Measurements from ENCODE around the gene CCDC69.

CCDC69 gene

GRCh38 chr5:151205411-151205810 is 18.5 kb downstream of the CCDC69 start:
- Histone ChIP-seq H3K4me1 (ENCODE audit: control insufficient read depth in 1 of 2, insufficient read depth in 2 of 2, low read length in 2 of 2) (peaks cover 12% of the 10 kb centered on the region in 2 experiments), H3K4me2 (ENCODE audit: low read length) (no peak overlapping the region), H3K18ac (ENCODE audit: low read length) (no peak overlapping the region), H3K9ac (ENCODE audit: low read length) (no peak overlapping the region), H3K79me1 (ENCODE audit: low read length) (no peaks in the 10 kb centered on the region), H3K4ac (ENCODE audit: low read depth, low read length) (no peak overlapping the region), H4K8ac (ENCODE audit: low read depth, low read length) (no peak overlapping the region), H3K79me2 (ENCODE audit: control insufficient read depth, insufficient read depth, low read length, poor library complexity) (no peaks in the 10 kb centered on the region), H3K4me3 (ENCODE audit: low read depth, low read length) (no peak overlapping the region), H3K36me3 (ENCODE audit: control insufficient read depth in 1 of 2, insufficient read depth in 2 of 2, low read length in 2 of 2) (no peaks in the 10 kb centered on the region), H3K23ac (ENCODE audit: low read length) (no peak overlapping the region), H3K14ac (ENCODE audit: low read length) (no peak overlapping the region), H2BK5ac (ENCODE audit: low read depth, low read length, poor library complexity) (no peak overlapping the region), H2AFZ (ENCODE audit: insufficient read depth, low read length, poor library complexity) (no peak overlapping the region), H2AK5ac (ENCODE audit: low read length) (no peak overlapping the region), H2BK120ac (ENCODE audit: insufficient read depth, low read length, poor library complexity) (no peak overlapping the region), H3K27me3 (ENCODE audit: insufficient read depth, low read length) (no peaks in the 10 kb centered on the region), H2BK12ac (ENCODE audit: low read length) (peak overlapping the region; percentile 68), H4K91ac (ENCODE audit: low read depth, low read length) (peak overlapping the region; percentile 31), H3K9me3 (ENCODE audit: insufficient read depth, low read depth, low read length) (no peaks in the 10 kb centered on the region), H4K12ac (ENCODE audit: low read depth, low read length) (no peak overlapping the region), H3K27ac (ENCODE audit: low read depth, low read length) (no peak overlapping the region)
- no peak for DNase-seq
- no CpG with 5 or more reads among the region's 10 CpGs for WGBS (ENCODE audit: extremely low coverage, insufficient coverage, insufficient read length)

DNA sequence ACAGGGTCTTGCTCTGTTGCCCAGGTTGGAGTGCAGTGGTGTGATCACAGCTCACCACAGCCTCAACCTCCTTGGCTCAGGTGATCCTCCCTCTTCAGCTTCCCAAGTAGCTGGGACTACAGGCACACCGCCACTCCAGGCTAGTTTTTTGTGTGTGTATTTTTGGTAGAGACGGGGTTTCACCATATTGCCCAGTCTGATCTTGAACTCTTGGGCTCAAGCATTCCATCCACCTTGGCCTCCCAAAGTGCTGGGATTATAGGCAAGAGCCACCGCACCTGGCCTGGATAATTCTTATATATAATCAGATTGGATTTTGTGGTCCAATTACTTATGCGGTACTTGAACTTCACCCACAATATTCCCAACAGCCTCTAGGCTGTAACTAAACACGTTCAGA is 19.8 kb downstream of the CCDC69 start:
- no peak overlapping the region for H3K4ac ChIP-seq (ENCODE audit: low read depth, low read length)
- no peak overlapping the region for H2BK5ac ChIP-seq (ENCODE audit: low read depth, low read length, poor library complexity)
- H3K4me1 ChIP-seq (ENCODE audit: control insufficient read depth in 1 of 2, insufficient read depth in 2 of 2, low read length in 2 of 2), result peaks cover 12% of the 10 kb centered on the region in 2 experiments
- H3K4me3 ChIP-seq (ENCODE audit: low read depth, low read length), result no peak overlapping the region
- no peaks in the 10 kb centered on the region for H3K27me3 ChIP-seq (ENCODE audit: insufficient read depth, low read length)
- no peaks in the 10 kb centered on the region for H3K79me1 ChIP-seq (ENCODE audit: low read length)
- no peak overlapping the region for H4K8ac ChIP-seq (ENCODE audit: low read depth, low read length)
- H3K4me2 ChIP-seq (ENCODE audit: low read length), result no peak overlapping the region
- no peak overlapping the region for H3K27ac ChIP-seq (ENCODE audit: low read depth, low read length)
- H4K12ac ChIP-seq (ENCODE audit: low read depth, low read length), result no peak overlapping the region
- H3K9me3 ChIP-seq (ENCODE audit: insufficient read depth, low read depth, low read length), result no peaks in the 10 kb centered on the region
- no peak overlapping the region for H2BK120ac ChIP-seq (ENCODE audit: insufficient read depth, low read length, poor library complexity)
- H3K23ac ChIP-seq (ENCODE audit: low read length), result no peak overlapping the region
- no peak overlapping the region for H3K18ac ChIP-seq (ENCODE audit: low read length)
- no CpG with 5 or more reads among the region's 5 CpGs for WGBS (ENCODE audit: extremely low coverage, insufficient coverage, insufficient read length)
- H3K36me3 ChIP-seq (ENCODE audit: control insufficient read depth in 1 of 2, insufficient read depth in 2 of 2, low read length in 2 of 2), result no peaks in the 10 kb centered on the region
- H3K14ac ChIP-seq (ENCODE audit: low read length), result no peak overlapping the region
- no peak overlapping the region for H2BK12ac ChIP-seq (ENCODE audit: low read length)
- H3K79me2 ChIP-seq (ENCODE audit: control insufficient read depth, insufficient read depth, low read length, poor library complexity), result no peaks in the 10 kb centered on the region
- no peak overlapping the region for H2AK5ac ChIP-seq (ENCODE audit: low read length)
- no peak overlapping the region for H3K9ac ChIP-seq (ENCODE audit: low read length)
- no peak overlapping the region for H2AFZ ChIP-seq (ENCODE audit: insufficient read depth, low read length, poor library complexity)
- H4K91ac ChIP-seq (ENCODE audit: low read depth, low read length), result no peak overlapping the region
- no peak for DNase-seq

DNA sequence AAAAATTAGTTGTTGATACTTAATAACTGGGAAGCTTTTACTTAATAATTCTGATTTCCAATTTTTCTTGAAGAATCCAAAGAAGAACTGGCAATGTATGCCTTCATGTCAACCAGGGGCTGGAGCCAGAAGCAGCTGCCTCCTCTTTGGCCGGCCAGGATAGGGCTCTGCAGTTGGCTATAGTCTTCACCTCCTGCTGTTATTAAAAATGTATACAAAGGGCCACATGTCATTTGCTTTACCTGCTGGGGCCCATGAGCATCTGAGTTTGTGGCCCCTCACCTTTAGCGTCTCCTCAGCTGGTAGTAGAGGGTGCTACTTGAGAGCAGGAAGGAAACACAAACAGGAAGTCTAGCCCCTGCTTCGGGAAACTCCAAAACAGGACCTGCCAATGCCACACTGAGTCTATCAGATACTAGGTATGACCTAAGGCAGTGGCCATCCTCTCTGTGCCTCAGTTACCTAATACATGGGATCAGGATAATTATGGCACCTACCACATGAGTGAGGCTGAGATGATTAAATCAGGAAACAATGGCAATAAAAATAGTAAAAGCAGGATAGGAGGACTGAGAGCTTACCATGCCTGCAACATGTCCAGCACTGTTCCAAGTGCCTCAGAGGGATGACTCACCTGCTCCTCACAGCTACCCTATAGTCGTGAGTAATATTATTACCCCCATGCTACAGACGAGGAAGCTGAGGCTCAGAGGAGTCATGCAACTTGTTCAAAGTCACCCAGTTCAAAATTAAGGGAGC is 21.3 kb downstream of the CCDC69 start:
- Histone ChIP-seq H2AK5ac (ENCODE audit: low read length) (no peak overlapping the region), H3K23ac (ENCODE audit: low read length) (no peak overlapping the region), H2BK12ac (ENCODE audit: low read length) (no peak overlapping the region), H4K91ac (ENCODE audit: low read depth, low read length) (no peak overlapping the region), H3K36me3 (ENCODE audit: control insufficient read depth in 1 of 2, insufficient read depth in 2 of 2, low read length in 2 of 2) (no peaks in the 10 kb centered on the region), H3K9me3 (ENCODE audit: insufficient read depth, low read depth, low read length) (no peaks in the 10 kb centered on the region), H3K79me1 (ENCODE audit: low read length) (no peaks in the 10 kb centered on the region), H3K14ac (ENCODE audit: low read length) (no peak overlapping the region), H2BK5ac (ENCODE audit: low read depth, low read length, poor library complexity) (no peak overlapping the region), H4K8ac (ENCODE audit: low read depth, low read length) (no peak overlapping the region), H3K18ac (ENCODE audit: low read length) (no peak overlapping the region), H3K4me3 (ENCODE audit: low read depth, low read length) (no peak overlapping the region), H3K79me2 (ENCODE audit: control insufficient read depth, insufficient read depth, low read length, poor library complexity) (no peaks in the 10 kb centered on the region), H3K9ac (ENCODE audit: low read length) (no peak overlapping the region), H3K4me2 (ENCODE audit: low read length) (no peak overlapping the region), H3K4me1 (ENCODE audit: control insufficient read depth in 1 of 2, insufficient read depth in 2 of 2, low read length in 2 of 2) (peaks cover 5 to 9% of the 10 kb centered on the region in 2 experiments), H3K4ac (ENCODE audit: low read depth, low read length) (no peak overlapping the region), H2AFZ (ENCODE audit: insufficient read depth, low read length, poor library complexity) (no peak overlapping the region), H2BK120ac (ENCODE audit: insufficient read depth, low read length, poor library complexity) (no peak overlapping the region), H3K27ac (ENCODE audit: low read depth, low read length) (no peak overlapping the region), H3K27me3 (ENCODE audit: insufficient read depth, low read length) (no peaks in the 10 kb centered on the region), H4K12ac (ENCODE audit: low read depth, low read length) (no peak overlapping the region)
- WGBS (ENCODE audit: extremely low coverage, insufficient coverage, insufficient read length), result no CpG with 5 or more reads among the region's 5 CpGs
- peak; percentile 50 to 70 for DNase-seq

DNA sequence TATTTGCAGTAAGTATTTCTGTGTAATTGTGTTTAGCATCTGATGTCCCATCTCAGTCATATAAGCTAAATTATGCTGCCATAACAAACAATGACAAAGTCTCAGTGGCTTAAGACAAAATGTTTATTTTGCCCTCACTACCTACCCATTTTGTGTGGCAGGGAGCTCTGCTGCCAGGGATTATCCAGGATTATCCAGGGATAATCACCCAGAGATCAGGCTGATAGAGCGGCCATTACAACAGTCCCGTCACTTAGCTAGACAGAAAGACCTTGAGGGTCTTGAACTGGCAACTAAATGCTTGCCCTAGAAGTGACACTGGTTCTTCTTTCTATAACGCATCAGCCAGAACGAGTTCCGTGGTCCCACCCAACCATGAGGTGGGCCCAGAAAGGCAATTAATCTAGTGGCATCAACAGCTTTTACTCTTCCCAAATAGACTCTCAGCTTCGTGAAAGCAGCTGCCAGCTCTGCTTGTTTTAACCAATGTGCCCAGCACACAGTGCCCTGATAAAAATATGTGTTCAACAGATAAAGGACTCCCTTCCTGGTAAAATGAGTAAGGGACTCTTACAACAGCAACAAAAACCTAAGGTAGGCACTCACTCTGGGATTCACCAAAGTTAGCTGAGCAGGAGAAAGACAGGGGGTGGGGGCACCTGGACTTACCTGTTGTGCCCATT is 22.8 kb downstream of the CCDC69 start:
- no peak overlapping the region for H2BK120ac ChIP-seq (ENCODE audit: insufficient read depth, low read length, poor library complexity)
- H4K8ac ChIP-seq (ENCODE audit: low read depth, low read length), result no peak overlapping the region
- no peak overlapping the region for H2BK12ac ChIP-seq (ENCODE audit: low read length)
- H3K79me2 ChIP-seq (ENCODE audit: control insufficient read depth, insufficient read depth, low read length, poor library complexity), result no peaks in the 10 kb centered on the region
- no peak overlapping the region for H3K14ac ChIP-seq (ENCODE audit: low read length)
- no peak overlapping the region for H2AFZ ChIP-seq (ENCODE audit: insufficient read depth, low read length, poor library complexity)
- H3K9me3 ChIP-seq (ENCODE audit: insufficient read depth, low read depth, low read length), result no peaks in the 10 kb centered on the region
- H3K27me3 ChIP-seq (ENCODE audit: insufficient read depth, low read length), result no peaks in the 10 kb centered on the region
- H4K12ac ChIP-seq (ENCODE audit: low read depth, low read length), result no peak overlapping the region
- no CpG with 5 or more reads among the region's 6 CpGs for WGBS (ENCODE audit: extremely low coverage, insufficient coverage, insufficient read length)
- H3K36me3 ChIP-seq (ENCODE audit: control insufficient read depth in 1 of 2, insufficient read depth in 2 of 2, low read length in 2 of 2), result no peaks in the 10 kb centered on the region
- no peak overlapping the region for H2BK5ac ChIP-seq (ENCODE audit: low read depth, low read length, poor library complexity)
- H3K4me2 ChIP-seq (ENCODE audit: low read length), result no peak overlapping the region
- H3K9ac ChIP-seq (ENCODE audit: low read length), result no peak overlapping the region
- H3K79me1 ChIP-seq (ENCODE audit: low read length), result no peaks in the 10 kb centered on the region
- H3K18ac ChIP-seq (ENCODE audit: low read length), result no peak overlapping the region
- H2AK5ac ChIP-seq (ENCODE audit: low read length), result no peak overlapping the region
- H3K4me1 ChIP-seq (ENCODE audit: control insufficient read depth in 1 of 2, insufficient read depth in 2 of 2, low read length in 2 of 2), result peaks cover 5 to 9% of the 10 kb centered on the region in 2 experiments
- H4K91ac ChIP-seq (ENCODE audit: low read depth, low read length), result no peak overlapping the region
- DNase-seq, result no peak
- no peak overlapping the region for H3K23ac ChIP-seq (ENCODE audit: low read length)
- H3K4ac ChIP-seq (ENCODE audit: low read depth, low read length), result no peak overlapping the region
- H3K27ac ChIP-seq (ENCODE audit: low read depth, low read length), result no peak overlapping the region
- H3K4me3 ChIP-seq (ENCODE audit: low read depth, low read length), result no peak overlapping the region

All from trophoblast cell (in vitro differentiated cells and primary cell).